Endothelial cell of umbilical vein (primary cell): ENCODE measurements around the gene NCOA3. TPM values are rescaled to one million over a fixed set of nuclear protein-coding genes. Genes with fewer than 3 reads are reported as not detected.

Experiments used
- BruUV-seq: library from RNA; stranded (reverse); fragments of 400-500 nt; replicated peaks from 2 replicates; lab custom pipeline; 2021; lab: Mats Ljungman, UMichigan
- CTCF ChIA-PET: fragments of 300-600, 350-600 bp; sonication (Branson Sonifier 250); formaldehyde crosslinking; loops from one replicate; lab custom pipeline; 2021; ENCODE audit warnings: antibody characterized with exemption, inconsistent platforms; lab: Charles Lee
- POLR2A ChIA-PET: fragments of 300-600, 350-600 bp; sonication (Branson Sonifier 250); formaldehyde crosslinking; loops from one replicate; lab custom pipeline; 2021; ENCODE audit warnings: antibody characterized with exemption, inconsistent platforms; lab: Charles Lee
- DNase-seq: peaks from one replicate; pipeline ENCODE4 v3.0.0-alpha.2; 2011; ENCODE audit warnings: low read depth, low spot score
- FAIRE-seq: peaks from 2 replicates; lab custom pipeline; 2011; peaks lifted over from hg19 to GRCh38; lab: Jason Lieb, UNC
- H2AFZ ChIP-seq: 2 replicates; pipeline ENCODE4 v1.6.0; 2012; ENCODE audit warnings: low read depth, low read length, control low read depth, inconsistent platforms
- H3K27ac ChIP-seq: 2 replicates; pipeline ENCODE4 v1.5.1; 2011; ENCODE audit warnings: low read depth, mild to moderate bottlenecking, control low read depth, low read length, moderate library complexity; ENCODE audit not compliant: insufficient read depth
- H3K27me3 ChIP-seq, 2 experiments: 2 replicates each; pipeline versions ENCODE4 v1.6.0 to v1.6.1; 2011; ENCODE audit warnings: low read length in 2 of 2, mixed read lengths in 1 of 2; ENCODE audit not compliant: control insufficient read depth in 2 of 2, insufficient read depth in 2 of 2
- H3K36me3 ChIP-seq, 2 experiments: 2 replicates in 1 of 2; 3 replicates in 1 of 2; pipeline ENCODE4 v1.5.1; 2011; ENCODE audit warnings: low read length in 2 of 2, mild to moderate bottlenecking in 1 of 2, moderate library complexity in 1 of 2; ENCODE audit not compliant: control insufficient read depth in 2 of 2, insufficient read depth in 2 of 2; ENCODE audit errors: extremely low read depth in 1 of 2
- H3K4me1 ChIP-seq: 3 replicates; pipeline ENCODE4 v1.5.1; 2011; ENCODE audit warnings: mild to moderate bottlenecking, low read length; ENCODE audit not compliant: control insufficient read depth, insufficient read depth; ENCODE audit errors: extremely low read depth
- H3K4me2 ChIP-seq: 2 replicates; pipeline ENCODE4 v1.6.1; 2011; ENCODE audit warnings: low read length, control low read depth, mixed read lengths; ENCODE audit not compliant: insufficient read depth
- H3K4me3 ChIP-seq, 3 experiments: fragments of 200-600 bp in 1 of 3; sonication (generic), shearing (Covaris generic) in 1 of 3; replicated peaks in 1 of 3; 2 replicates each; pipeline ENCODE4 v1.5.1; 2011 to 2016; ENCODE audit warnings: control low read depth in 3 of 3, low read length in 3 of 3, mild to moderate bottlenecking in 2 of 3, inconsistent platforms in 1 of 3, low read depth in 1 of 3, moderate library complexity in 1 of 3; ENCODE audit not compliant: insufficient read depth in 1 of 3
- H3K79me2 ChIP-seq: 2 replicates; pipeline ENCODE4 v1.6.0; 2012; ENCODE audit warnings: low read length, inconsistent platforms; ENCODE audit not compliant: control insufficient read depth, insufficient read depth
- H3K9ac ChIP-seq: replicated peaks from 2 replicates; pipeline ENCODE3; 2011; ENCODE audit warnings: low read length, control low read depth; ENCODE audit not compliant: insufficient read depth; ENCODE audit errors: extremely low read depth
- H3K9me1 ChIP-seq: replicated peaks from 3 replicates; pipeline ENCODE4 v1.6.0; 2011; ENCODE audit warnings: mild to moderate bottlenecking, low read length; ENCODE audit not compliant: control insufficient read depth, insufficient read depth; ENCODE audit errors: extremely low read depth
- H3K9me3 ChIP-seq: replicated peaks from 2 replicates; pipeline ENCODE4 v1.5.1; 2012; ENCODE audit warnings: low read length, inconsistent platforms; ENCODE audit not compliant: control insufficient read depth, insufficient read depth
- H4K20me1 ChIP-seq: replicated peaks from 2 replicates; pipeline ENCODE3; 2011; ENCODE audit warnings: mild to moderate bottlenecking, low read length; ENCODE audit not compliant: control insufficient read depth, insufficient read depth; ENCODE audit errors: extremely low read depth
- CTCF ChIP-seq, 2 donors: IDR thresholded peaks; 1 replicate in 1 of 2; 2 replicates in 1 of 2; pipeline ENCODE4 v1.5.1; 2011; ENCODE audit warnings: low read length in 2 of 2, mild to moderate bottlenecking in 2 of 2, moderate library complexity in 2 of 2, control low read depth in 1 of 2, inconsistent platforms in 1 of 2, low read depth in 1 of 2; ENCODE audit not compliant: insufficient read depth in 1 of 2; ENCODE audit errors: extremely low read depth in 1 of 2
- EZH2 ChIP-seq: IDR thresholded peaks from 2 replicates; pipeline ENCODE4 v1.6.1; 2012; ENCODE audit warnings: borderline replicate concordance, low read depth, mild to moderate bottlenecking, moderate library complexity, low read length, inconsistent platforms; ENCODE audit not compliant: severe bottlenecking
- FOS ChIP-seq: IDR thresholded peaks from 2 replicates; pipeline ENCODE4 v1.6.1; 2011; ENCODE audit warnings: mild to moderate bottlenecking, low read length, moderate library complexity, borderline replicate concordance; ENCODE audit not compliant: insufficient read depth
- GATA2 ChIP-seq: IDR thresholded peaks from 2 replicates; pipeline ENCODE4 v1.7.0; 2011; ENCODE audit warnings: low read depth, mild to moderate bottlenecking, moderate library complexity, mixed read lengths, low read length; ENCODE audit not compliant: insufficient read length, insufficient read depth
- JUN ChIP-seq: IDR thresholded peaks from 2 replicates; pipeline ENCODE4 v1.6.1; 2011; ENCODE audit warnings: borderline replicate concordance, low read depth; ENCODE audit not compliant: insufficient read length, insufficient read depth
- MAX ChIP-seq: IDR thresholded peaks from 2 replicates; pipeline ENCODE4 v1.6.1; 2011; ENCODE audit not compliant: insufficient read depth, insufficient read length
- MYC ChIP-seq: IDR thresholded peaks from one replicate; pipeline ENCODE4 v1.6.1; 2011; ENCODE audit warnings: mild to moderate bottlenecking, low read depth, low read length
- POLR2A ChIP-seq: IDR thresholded peaks from 2 replicates; pipeline ENCODE4 v1.6.1; 2012; ENCODE audit warnings: low read depth, mild to moderate bottlenecking, control low read depth, low read length
- POLR2AphosphoS5 ChIP-seq: IDR thresholded peaks from 2 replicates; pipeline ENCODE4 v1.6.1; 2012; ENCODE audit warnings: low read depth, mild to moderate bottlenecking, control low read depth, low read length, moderate library complexity; ENCODE audit not compliant: insufficient read depth
- dilution Hi-C: fragments of 300-500 bp; cut with MboI; formaldehyde crosslinking; loops from one replicate; pipeline ENCODE4 v1.15.0; 2019; ENCODE audit warnings: low sequenced_read_pairs; ENCODE audit not compliant: extremely low pct_ligation_motif_present
- intact Hi-C: fragments of 100-400 bp; cut with micrococcal nuclease; formaldehyde crosslinking; loops from one replicate; pipeline ENCODE4 v1.10.0; 2022
- polyA plus RNA-seq, 4 experiments: library from polyadenylated mRNA; depleted of rRNA in 3 of 4; stranded (reverse) in 3 of 4; unstranded in 1 of 4; fragments of >200 nt; gene quantifications; 2 replicates each; pipeline versions ENCODE4 v1.2.1 to v1.2.3, GENCODE V29; 2011 to 2012; ENCODE audit warnings: missing spikeins in 1 of 4
- total RNA-seq: library from RNA; stranded (reverse); gene quantifications from 2 replicates; pipeline ENCODE4 v1.2.3, GENCODE V29; 2021

The NCOA3 gene
- total and polyA plus RNA-seq, 2 donors (not counting 3 experiments of a cell fraction or from before 2014, with no cell fraction given), result 12.0 to 35.6 TPM

- FAIRE-seq (no peak), DNase-seq (peak; percentile 20)
- H2AFZ ChIP-seq, result no peak overlapping the region
- no peak for TF ChIP-seq POLR2A
- no peak for TF ChIP-seq POLR2AphosphoS5
- TF ChIP-seq MAX, result no peak
- TF ChIP-seq JUN, result no peak
- TF ChIP-seq FOS, result no peak
- TF ChIP-seq GATA2, result no peak
- no peak for TF ChIP-seq EZH2
- TF ChIP-seq MYC, result no peak
- TF ChIP-seq CTCF (IDR thresholded peaks at IDR 0.05; ENCODE audit: extremely low read depth in 1 of 2, insufficient read depth in 1 of 2, low read depth in 1 of 2, low read length in 2 of 2), result no peak
- CTCF ChIA-PET, result interaction anchor here (1.3 kb wide), 1 partner anchor 141 kb away, joined by 3 read pairs; no protein-coding TSS in a partner anchor
- intact Hi-C loops (no loop called here), dilution Hi-C loops (no loop called here)
- no peak overlapping the region for H3K9ac ChIP-seq
- no peaks in the 10 kb centered on the region for H4K20me1 ChIP-seq
- H3K27me3 ChIP-seq, result no peaks in the 10 kb centered on the region
- H3K79me2 ChIP-seq, result no peaks in the 10 kb centered on the region
- no TSS peak for BruUV-seq
- no peak overlapping the region for H3K27ac ChIP-seq
- no peaks in the 10 kb centered on the region for H3K36me3 ChIP-seq
- POLR2A ChIA-PET, result no interaction called here
- H3K9me3 ChIP-seq, result no peaks in the 10 kb centered on the region
- no peak overlapping the region for H3K4me3 ChIP-seq
- H3K4me2 ChIP-seq, result no peak overlapping the region
- H3K9me1 ChIP-seq, result no peaks in the 10 kb centered on the region
- no peaks in the 10 kb centered on the region for H3K4me1 ChIP-seq
These were observed 22.2 kb upstream of the NCOA3 start for GRCh38 chr20:47479506-47479905.
